ENCODE results near the gene ADI1. TPM values are rescaled to one million over a fixed set of nuclear protein-coding genes. Genes with fewer than 3 reads are reported as not detected.

Gene ADI1
- total RNA-seq, 1 donor from 2014 or later = 63.6 TPM

GRCh38 chr2:3532941-3533340 lies 13.6 kb upstream of the ADI1 start:
- DNase-seq (ENCODE audit: low spot score) = no peak

- no peak for DNase-seq (ENCODE audit: low spot score)
Observed at GRCh38 chr2:3529316-3530025, 10.1 kb upstream of the ADI1 start.

- DNase-seq (ENCODE audit: low spot score) = no peak
Observed at GRCh38 chr2:3527886-3528785, 8.8 kb upstream of the ADI1 start.

- no peak for DNase-seq (ENCODE audit: low spot score)
Observed at GRCh38 chr2:3526871-3527270, 7.5 kb upstream of the ADI1 start.

GRCh38 chr2:3523551-3524041 lies 4.3 kb upstream of the ADI1 start:
- DNase-seq (ENCODE audit: low spot score) = no peak

GRCh38 chr2:3522961-3523421 lies 3.7 kb upstream of the ADI1 start:
- no peak for DNase-seq (ENCODE audit: low spot score)

- no peak for DNase-seq (ENCODE audit: low spot score)
Observed at GRCh38 chr2:3520591-3520990, 1.3 kb upstream of the ADI1 start.

GRCh38 chr2:3518496-3519254 lies 656 bp downstream of the ADI1 start:
- peak; percentile 99 for DNase-seq (ENCODE audit: low spot score)

- DNase-seq (ENCODE audit: low spot score) = no peak
Observed at GRCh38 chr2:3517948-3518495, 1.3 kb downstream of the ADI1 start.

- no peak for DNase-seq (ENCODE audit: low spot score)
Observed at GRCh38 chr2:3516831-3517230, 2.5 kb downstream of the ADI1 start.

GRCh38 chr2:3515438-3515837 lies 3.9 kb downstream of the ADI1 start:
- DNase-seq (ENCODE audit: low spot score) = peak; percentile 5

GRCh38 chr2:3513026-3513810 lies 6.1 kb downstream of the ADI1 start:
- DNase-seq (ENCODE audit: low spot score) = no peak

GRCh38 chr2:3512086-3512485 lies 7.2 kb downstream of the ADI1 start:
- DNase-seq (ENCODE audit: low spot score) = peak; percentile 24

- peak; percentile 28 for DNase-seq (ENCODE audit: low spot score)
Observed at GRCh38 chr2:3505771-3506170, 13.6 kb downstream of the ADI1 start.

GRCh38 chr2:3504741-3505140 lies 14.6 kb downstream of the ADI1 start:
- no peak for DNase-seq (ENCODE audit: low spot score)

GRCh38 chr2:3503483-3503882 lies 15.8 kb downstream of the ADI1 start:
- no peak for DNase-seq (ENCODE audit: low spot score)

- no peak for DNase-seq (ENCODE audit: low spot score)
Observed at GRCh38 chr2:3503046-3503445, 16.3 kb downstream of the ADI1 start.

GRCh38 chr2:3500326-3500899 lies 18.9 kb downstream of the ADI1 start:
- no peak for DNase-seq (ENCODE audit: low spot score)

GRCh38 chr2:3498783-3499394 lies 20.4 kb downstream of the ADI1 start:
- DNase-seq (ENCODE audit: low spot score) = no peak

- peak; percentile 28 for DNase-seq (ENCODE audit: low spot score)
Observed at GRCh38 chr2:3496708-3497080, 22.6 kb downstream of the ADI1 start.

Data from mesenteric fat pad (tissue), 1 donor.